ENCODE data around the gene ETS1.

The ETS1 gene

GRCh38 chr11:128437136-128437535, 150.2 kb downstream of the ETS1 start:
- H3K4me1 ChIP-seq (ENCODE audit: control insufficient read depth, low read depth, low read length): no peaks in the 10 kb centered on the region
- no peaks in the 10 kb centered on the region for H3K27me3 ChIP-seq (ENCODE audit: insufficient read depth, low read length, poor library complexity)
- H4K5ac ChIP-seq (ENCODE audit: low read length): no peak overlapping the region
- H3K36me3 ChIP-seq (ENCODE audit: control insufficient read depth, insufficient read depth, low read length): no peaks in the 10 kb centered on the region
- no peak overlapping the region for H3K23ac ChIP-seq (ENCODE audit: low read length)
- H3K56ac ChIP-seq (ENCODE audit: low read length): no peak overlapping the region
- H3K18ac ChIP-seq (ENCODE audit: low read length): no peak overlapping the region
- no peak overlapping the region for H2BK15ac ChIP-seq (replicated peaks; ENCODE audit: low read depth)
- DNase-seq: no peak
- no CpG with 5 or more reads among the region's 2 CpGs for WGBS (ENCODE audit: extremely low coverage, insufficient coverage, low lambda C conversion rate)
- H3K4me3 ChIP-seq (ENCODE audit: low read length): no peak overlapping the region
- no peaks in the 10 kb centered on the region for H3K79me2 ChIP-seq (ENCODE audit: control insufficient read depth, insufficient read depth, low read length)
- no peak overlapping the region for H3K9ac ChIP-seq (ENCODE audit: low read length)
- H2AK5ac ChIP-seq (ENCODE audit: low read length): no peak overlapping the region
- H2BK120ac ChIP-seq (ENCODE audit: low read depth, low read length): no peak overlapping the region
- H3K4ac ChIP-seq (ENCODE audit: low read depth, low read length): no peak overlapping the region
- H2BK5ac ChIP-seq (ENCODE audit: low read length): no peak overlapping the region
- H4K8ac ChIP-seq (ENCODE audit: low read depth, low read length): no peak overlapping the region
- no peak overlapping the region for H3K4me2 ChIP-seq (ENCODE audit: low read length)
- no peaks in the 10 kb centered on the region for H3K79me1 ChIP-seq (ENCODE audit: low read length)
- H3K27ac ChIP-seq (ENCODE audit: low read depth, low read length): no peak overlapping the region

- Histone ChIP-seq H3K36me3 (ENCODE audit: control insufficient read depth, insufficient read depth, low read length) (no peaks in the 10 kb centered on the region), H3K4ac (ENCODE audit: low read depth, low read length) (no peak overlapping the region), H3K56ac (ENCODE audit: low read length) (no peak overlapping the region), H2BK5ac (ENCODE audit: low read length) (no peak overlapping the region), H2AK5ac (ENCODE audit: low read length) (no peak overlapping the region), H3K27me3 (ENCODE audit: insufficient read depth, low read length, poor library complexity) (no peaks in the 10 kb centered on the region), H4K8ac (ENCODE audit: low read depth, low read length) (no peak overlapping the region), H3K27ac (ENCODE audit: low read depth, low read length) (no peak overlapping the region), H3K18ac (ENCODE audit: low read length) (no peak overlapping the region), H3K79me2 (ENCODE audit: control insufficient read depth, insufficient read depth, low read length) (no peaks in the 10 kb centered on the region), H4K5ac (ENCODE audit: low read length) (no peak overlapping the region), H3K4me2 (ENCODE audit: low read length) (no peak overlapping the region), H3K9ac (ENCODE audit: low read length) (no peak overlapping the region), H2BK120ac (ENCODE audit: low read depth, low read length) (no peak overlapping the region), H3K79me1 (ENCODE audit: low read length) (no peaks in the 10 kb centered on the region), H3K4me3 (ENCODE audit: low read length) (no peak overlapping the region), H3K4me1 (ENCODE audit: control insufficient read depth, low read depth, low read length) (no peaks in the 10 kb centered on the region), H2BK15ac (replicated peaks; ENCODE audit: low read depth) (no peak overlapping the region), H3K23ac (ENCODE audit: low read length) (no peak overlapping the region)
- WGBS (ENCODE audit: extremely low coverage, insufficient coverage, low lambda C conversion rate): no CpG with 5 or more reads among the region's 3 CpGs
- no peak for DNase-seq
Observed at GRCh38 chr11:128434818-128435217, 152.5 kb downstream of the ETS1 start.

- Histone ChIP-seq H3K18ac (ENCODE audit: low read length) (no peak overlapping the region), H3K79me2 (ENCODE audit: control insufficient read depth, insufficient read depth, low read length) (no peaks in the 10 kb centered on the region), H3K27me3 (ENCODE audit: insufficient read depth, low read length, poor library complexity) (no peaks in the 10 kb centered on the region), H3K36me3 (ENCODE audit: control insufficient read depth, insufficient read depth, low read length) (no peaks in the 10 kb centered on the region), H2BK15ac (replicated peaks; ENCODE audit: low read depth) (no peak overlapping the region), H3K79me1 (ENCODE audit: low read length) (no peaks in the 10 kb centered on the region), H3K4me3 (ENCODE audit: low read length) (no peak overlapping the region), H2BK120ac (ENCODE audit: low read depth, low read length) (no peak overlapping the region), H3K56ac (ENCODE audit: low read length) (no peak overlapping the region), H2AK5ac (ENCODE audit: low read length) (no peak overlapping the region), H3K23ac (ENCODE audit: low read length) (no peak overlapping the region), H3K9ac (ENCODE audit: low read length) (no peak overlapping the region), H4K5ac (ENCODE audit: low read length) (no peak overlapping the region), H3K27ac (ENCODE audit: low read depth, low read length) (no peak overlapping the region), H3K4ac (ENCODE audit: low read depth, low read length) (no peak overlapping the region), H4K8ac (ENCODE audit: low read depth, low read length) (no peak overlapping the region), H3K4me2 (ENCODE audit: low read length) (no peak overlapping the region), H3K4me1 (ENCODE audit: control insufficient read depth, low read depth, low read length) (no peaks in the 10 kb centered on the region), H2BK5ac (ENCODE audit: low read length) (no peak overlapping the region)
- DNase-seq: no peak
- no CpG with 5 or more reads among the region's 4 CpGs for WGBS (ENCODE audit: extremely low coverage, insufficient coverage, low lambda C conversion rate)
Observed at GRCh38 chr11:128434411-128434810, 152.9 kb downstream of the ETS1 start.

GRCh38 chr11:128432926-128433325, 154.4 kb downstream of the ETS1 start:
- no peak for DNase-seq
- no peaks in the 10 kb centered on the region for H3K4me1 ChIP-seq (ENCODE audit: control insufficient read depth, low read depth, low read length)
- H3K23ac ChIP-seq (ENCODE audit: low read length): no peak overlapping the region
- H2BK15ac ChIP-seq (replicated peaks; ENCODE audit: low read depth): no peak overlapping the region
- no peak overlapping the region for H4K5ac ChIP-seq (ENCODE audit: low read length)
- H3K27me3 ChIP-seq (ENCODE audit: insufficient read depth, low read length, poor library complexity): no peaks in the 10 kb centered on the region
- H3K4ac ChIP-seq (ENCODE audit: low read depth, low read length): no peak overlapping the region
- H3K4me2 ChIP-seq (ENCODE audit: low read length): no peak overlapping the region
- H2BK5ac ChIP-seq (ENCODE audit: low read length): no peak overlapping the region
- no peak overlapping the region for H2AK5ac ChIP-seq (ENCODE audit: low read length)
- H3K56ac ChIP-seq (ENCODE audit: low read length): no peak overlapping the region
- no peak overlapping the region for H3K4me3 ChIP-seq (ENCODE audit: low read length)
- H3K27ac ChIP-seq (ENCODE audit: low read depth, low read length): no peak overlapping the region
- no peaks in the 10 kb centered on the region for H3K79me2 ChIP-seq (ENCODE audit: control insufficient read depth, insufficient read depth, low read length)
- H3K36me3 ChIP-seq (ENCODE audit: control insufficient read depth, insufficient read depth, low read length): no peaks in the 10 kb centered on the region
- no peak overlapping the region for H3K9ac ChIP-seq (ENCODE audit: low read length)
- H2BK120ac ChIP-seq (ENCODE audit: low read depth, low read length): no peak overlapping the region
- H3K79me1 ChIP-seq (ENCODE audit: low read length): no peaks in the 10 kb centered on the region
- no peak overlapping the region for H3K18ac ChIP-seq (ENCODE audit: low read length)
- H4K8ac ChIP-seq (ENCODE audit: low read depth, low read length): no peak overlapping the region

- Histone ChIP-seq H2BK5ac (ENCODE audit: low read length) (no peak overlapping the region), H3K79me1 (ENCODE audit: low read length) (no peaks in the 10 kb centered on the region), H2AK5ac (ENCODE audit: low read length) (no peak overlapping the region), H2BK120ac (ENCODE audit: low read depth, low read length) (no peak overlapping the region), H4K5ac (ENCODE audit: low read length) (no peak overlapping the region), H3K4me3 (ENCODE audit: low read length) (no peak overlapping the region), H3K18ac (ENCODE audit: low read length) (no peak overlapping the region), H2BK15ac (replicated peaks; ENCODE audit: low read depth) (no peak overlapping the region), H3K4ac (ENCODE audit: low read depth, low read length) (no peak overlapping the region), H3K9ac (ENCODE audit: low read length) (no peak overlapping the region), H4K8ac (ENCODE audit: low read depth, low read length) (no peak overlapping the region), H3K27me3 (ENCODE audit: insufficient read depth, low read length, poor library complexity) (no peaks in the 10 kb centered on the region), H3K56ac (ENCODE audit: low read length) (no peak overlapping the region), H3K79me2 (ENCODE audit: control insufficient read depth, insufficient read depth, low read length) (no peaks in the 10 kb centered on the region), H3K27ac (ENCODE audit: low read depth, low read length) (no peak overlapping the region), H3K36me3 (ENCODE audit: control insufficient read depth, insufficient read depth, low read length) (no peaks in the 10 kb centered on the region), H3K23ac (ENCODE audit: low read length) (no peak overlapping the region), H3K4me1 (ENCODE audit: control insufficient read depth, low read depth, low read length) (no peaks in the 10 kb centered on the region), H3K4me2 (ENCODE audit: low read length) (no peak overlapping the region)
- DNase-seq: no peak
- no CpG with 5 or more reads among the region's 4 CpGs for WGBS (ENCODE audit: extremely low coverage, insufficient coverage, low lambda C conversion rate)
Observed at GRCh38 chr11:128431931-128432330, 155.4 kb downstream of the ETS1 start.

- no peak overlapping the region for H3K56ac ChIP-seq (ENCODE audit: low read length)
- no peaks in the 10 kb centered on the region for H3K4me1 ChIP-seq (ENCODE audit: control insufficient read depth, low read depth, low read length)
- DNase-seq: no peak
- H3K4me3 ChIP-seq (ENCODE audit: low read length): no peak overlapping the region
- no peak overlapping the region for H2BK5ac ChIP-seq (ENCODE audit: low read length)
- no peak overlapping the region for H2AK5ac ChIP-seq (ENCODE audit: low read length)
- H4K5ac ChIP-seq (ENCODE audit: low read length): no peak overlapping the region
- no peak overlapping the region for H2BK15ac ChIP-seq (replicated peaks; ENCODE audit: low read depth)
- no peaks in the 10 kb centered on the region for H3K27me3 ChIP-seq (ENCODE audit: insufficient read depth, low read length, poor library complexity)
- no peaks in the 10 kb centered on the region for H3K79me2 ChIP-seq (ENCODE audit: control insufficient read depth, insufficient read depth, low read length)
- H3K27ac ChIP-seq (ENCODE audit: low read depth, low read length): no peak overlapping the region
- H3K79me1 ChIP-seq (ENCODE audit: low read length): no peaks in the 10 kb centered on the region
- WGBS (ENCODE audit: extremely low coverage, insufficient coverage, low lambda C conversion rate): no CpG with 5 or more reads among the region's 3 CpGs
- no peak overlapping the region for H3K18ac ChIP-seq (ENCODE audit: low read length)
- H3K4me2 ChIP-seq (ENCODE audit: low read length): no peak overlapping the region
- H3K4ac ChIP-seq (ENCODE audit: low read depth, low read length): no peak overlapping the region
- no peak overlapping the region for H3K9ac ChIP-seq (ENCODE audit: low read length)
- no peak overlapping the region for H3K23ac ChIP-seq (ENCODE audit: low read length)
- H3K36me3 ChIP-seq (ENCODE audit: control insufficient read depth, insufficient read depth, low read length): no peaks in the 10 kb centered on the region
- H2BK120ac ChIP-seq (ENCODE audit: low read depth, low read length): no peak overlapping the region
- H4K8ac ChIP-seq (ENCODE audit: low read depth, low read length): no peak overlapping the region
Observed at GRCh38 chr11:128428935-128429334, 158.4 kb downstream of the ETS1 start.

Measured in mesendoderm (in vitro differentiated cells).